ENCODE measurements around the gene IFT57.

GRCh38 chr3:108221911-108222852, at the start of gene IFT57:
- TF ChIP-seq POLR2AphosphoS5 (IDR thresholded peaks at IDR 0.05) (peak; percentile 95 to 97 (median 96)), CTCF (IDR thresholded peaks at IDR 0.05 in 8 of 11, conservative IDR thresholded peaks at IDR 0.05 in 3 of 11) (peak in 1 of 11 experiments; percentile 16), POLR2A (IDR thresholded peaks at IDR 0.05) (peak in 2 of 3 donors; percentile 64 to 81)

Data from spleen (tissue), 7 donors.